IPS DF 6.9 (cell line): Measurements from ENCODE around the gene CAMK1D.

Source experiments
- DNase-seq: peaks from one replicate; pipeline ENCODE4 v3.0.0-alpha.2; 2013; ENCODE audit warnings: low read depth, low spot score
- H3K27ac ChIP-seq: one replicate; pipeline ENCODE4 v1.5.1; 2013; ENCODE audit warnings: low read length, control low read depth
- H3K27me3 ChIP-seq: 2 replicates; pipeline ENCODE4 v1.6.1; 2013; ENCODE audit warnings: mild to moderate bottlenecking, low read length; ENCODE audit not compliant: control insufficient read depth, insufficient read depth
- H3K36me3 ChIP-seq: 2 replicates; pipeline ENCODE4 v1.6.1; 2013; ENCODE audit warnings: low read length; ENCODE audit not compliant: control insufficient read depth, insufficient read depth
- H3K4me1 ChIP-seq: 2 replicates; pipeline ENCODE4 v1.6.1; 2013; ENCODE audit warnings: low read length; ENCODE audit not compliant: control insufficient read depth, insufficient read depth
- H3K4me3 ChIP-seq: 2 replicates; pipeline ENCODE4 v1.5.1; 2013; ENCODE audit warnings: mild to moderate bottlenecking, low read length
- H3K9me3 ChIP-seq: 2 replicates; pipeline ENCODE4 v1.6.1; 2013; ENCODE audit warnings: low read length, inconsistent platforms; ENCODE audit not compliant: control insufficient read depth, insufficient read depth
- WGBS: extraction: QIAGEN DNeasy Blood & Tissue Kit; methylation state at CpG from one replicate; pipeline ENCODE4 v1.1.7; 2013; ENCODE audit warnings: mixed read lengths, missing lambda C conversion rate; ENCODE audit not compliant: insufficient read length, insufficient coverage; 5-methylcytosine and 5-hydroxymethylcytosine counted together

The CAMK1D gene

DNA sequence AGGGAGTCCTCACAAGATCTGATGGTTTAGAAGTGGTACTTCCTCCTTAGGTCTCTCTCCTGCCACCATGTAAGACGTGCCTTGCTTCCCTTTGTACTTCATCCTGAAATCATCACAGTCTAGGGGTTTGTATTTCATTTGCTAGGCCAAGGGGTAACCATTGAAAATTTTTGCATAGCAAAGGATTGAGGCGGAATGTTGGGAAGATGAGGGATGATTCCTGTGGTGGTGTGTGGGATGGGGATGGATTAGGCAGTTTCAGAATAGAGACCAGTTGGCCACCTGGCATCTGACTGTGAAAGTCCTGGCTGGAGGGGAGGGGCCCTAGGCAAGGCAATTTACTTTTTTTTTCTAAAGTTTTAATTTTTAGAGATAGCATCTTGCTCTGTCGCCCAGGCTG lies 222.9 kb downstream of the CAMK1D start:
- Histone ChIP-seq H3K36me3 (no peaks in the 10 kb centered on the region), H3K4me3 (no peak overlapping the region)

GRCh38 chr10:12577610-12578009 lies 228.3 kb downstream of the CAMK1D start:
- no peaks in the 10 kb centered on the region; the same call in 1 of the 2 replicates for H3K9me3 ChIP-seq
- H3K36me3 ChIP-seq: no peaks in the 10 kb centered on the region
- DNase-seq: no peak
- H3K4me3 ChIP-seq: no peak overlapping the region
- no peaks in the 10 kb centered on the region for H3K27me3 ChIP-seq
- no peaks in the 10 kb centered on the region for H3K4me1 ChIP-seq
- no peak overlapping the region for H3K27ac ChIP-seq
- no CpG with 5 or more reads among the region's 7 CpGs for WGBS

More for the DNA sequence above, 222.9 kb downstream of the CAMK1D start:
- Histone ChIP-seq H3K27me3 (no peaks in the 10 kb centered on the region), H3K27ac (no peak overlapping the region), H3K9me3 (no peaks in the 10 kb centered on the region; the same call in 1 of the 2 replicates), H3K4me1 (no peaks in the 10 kb centered on the region)
- 100% methylated on average over 1 of the region's 3 CpGs for WGBS
- DNase-seq: no peak

GRCh38 chr10:12579954-12580858 lies 230.9 kb downstream of the CAMK1D start:
- no peaks in the 10 kb centered on the region; the same call in 1 of the 2 replicates for H3K9me3 ChIP-seq
- no peak for DNase-seq

GRCh38 chr10:12583891-12584595 lies 234.7 kb downstream of the CAMK1D start:
- Histone ChIP-seq H3K27me3 (no peaks in the 10 kb centered on the region), H3K27ac (no peak overlapping the region), H3K4me1 (no peaks in the 10 kb centered on the region), H3K4me3 (no peak overlapping the region), H3K9me3 (no peaks in the 10 kb centered on the region), H3K36me3 (no peaks in the 10 kb centered on the region)
- no peak for DNase-seq
- no CpG with 5 or more reads among the region's 5 CpGs for WGBS

More at GRCh38 chr10:12579954-12580858, 230.9 kb downstream of the CAMK1D start:
- no CpG with 5 or more reads among the region's 7 CpGs for WGBS
- H3K4me3 ChIP-seq: no peak overlapping the region
- no peak overlapping the region for H3K27ac ChIP-seq
- no peaks in the 10 kb centered on the region for H3K27me3 ChIP-seq
- H3K4me1 ChIP-seq: no peaks in the 10 kb centered on the region
- H3K36me3 ChIP-seq: no peaks in the 10 kb centered on the region

DNA sequence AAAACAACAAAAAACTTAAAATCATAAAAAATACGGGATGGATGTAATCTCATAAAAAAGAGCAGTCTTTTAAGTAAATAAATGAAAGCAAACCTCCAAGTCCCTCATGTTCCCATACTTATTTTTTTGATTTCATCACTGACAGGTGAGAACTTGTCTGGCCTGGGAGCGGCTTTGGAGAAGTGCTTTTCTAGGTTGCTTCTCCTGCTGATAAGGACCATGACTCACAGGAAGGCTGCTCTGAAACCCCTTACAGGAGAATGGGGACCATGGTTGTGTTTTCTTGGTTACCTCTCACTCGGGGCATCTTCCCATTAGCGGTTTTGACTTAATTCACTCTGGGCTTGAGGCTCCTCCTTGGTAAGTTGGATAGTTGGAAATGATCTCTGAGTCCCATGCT lies 237.4 kb downstream of the CAMK1D start:
- no CpG with 5 or more reads among the region's 4 CpGs for WGBS
- H3K27me3 ChIP-seq: no peaks in the 10 kb centered on the region

GRCh38 chr10:12587451-12587888 lies 238.1 kb downstream of the CAMK1D start:
- H3K27me3 ChIP-seq: no peaks in the 10 kb centered on the region

More for the DNA sequence above, 237.4 kb downstream of the CAMK1D start:
- H3K4me3 ChIP-seq: no peak overlapping the region
- DNase-seq: no peak
- H3K9me3 ChIP-seq: no peaks in the 10 kb centered on the region
- no peaks in the 10 kb centered on the region for H3K4me1 ChIP-seq
- H3K36me3 ChIP-seq: no peaks in the 10 kb centered on the region
- H3K27ac ChIP-seq: no peak overlapping the region

DNA sequence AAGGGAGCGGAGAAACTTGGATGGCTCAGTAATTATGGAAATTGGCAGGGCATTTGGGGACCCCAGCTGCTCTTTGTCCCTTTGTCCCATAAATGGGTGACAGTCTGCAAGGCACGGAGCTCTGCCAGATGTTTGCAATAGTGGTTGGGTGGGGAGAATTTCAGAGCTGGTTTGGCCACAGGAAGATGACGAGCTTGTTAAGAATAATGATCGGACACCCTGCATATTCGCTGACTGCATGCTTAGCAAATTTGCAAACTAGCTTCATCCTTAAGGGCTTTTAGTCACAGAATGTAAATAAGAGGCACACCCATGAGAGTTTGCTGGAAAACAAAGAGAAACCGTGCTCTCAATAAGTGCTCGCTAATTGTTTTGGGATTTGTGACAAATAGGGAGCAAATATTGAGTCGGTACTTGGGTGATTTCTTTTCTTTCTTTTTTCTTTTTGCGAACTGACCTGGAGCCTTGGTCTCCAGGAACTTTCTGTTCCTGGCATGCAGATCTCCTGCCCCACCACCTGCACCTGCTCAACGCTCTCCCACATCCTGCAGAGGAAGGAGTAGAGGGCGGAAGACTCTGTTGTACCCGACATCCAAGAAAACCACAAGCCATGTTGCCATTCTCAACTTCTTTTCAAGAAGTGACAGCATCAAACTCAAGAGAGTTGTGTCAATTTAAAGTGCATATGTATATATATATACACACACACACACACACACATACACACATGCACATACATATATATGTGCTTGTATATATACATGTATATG lies 238.9 kb downstream of the CAMK1D start:
- 100% methylated on average over 1 of the region's 12 CpGs for WGBS
- Histone ChIP-seq H3K27me3 (no peaks in the 10 kb centered on the region), H3K27ac (no peak overlapping the region), H3K9me3 (no peaks in the 10 kb centered on the region), H3K4me1 (no peaks in the 10 kb centered on the region), H3K36me3 (no peaks in the 10 kb centered on the region), H3K4me3 (no peak overlapping the region)
- DNase-seq: no peak

More at GRCh38 chr10:12587451-12587888, 238.1 kb downstream of the CAMK1D start:
- WGBS: no CpG with 5 or more reads among the region's 4 CpGs
- no peaks in the 10 kb centered on the region for H3K9me3 ChIP-seq
- H3K4me1 ChIP-seq: no peaks in the 10 kb centered on the region
- H3K36me3 ChIP-seq: no peaks in the 10 kb centered on the region
- no peak overlapping the region for H3K4me3 ChIP-seq
- no peak overlapping the region for H3K27ac ChIP-seq
- DNase-seq: no peak

GRCh38 chr10:12589291-12589690 lies 239.9 kb downstream of the CAMK1D start:
- Histone ChIP-seq H3K27me3 (no peaks in the 10 kb centered on the region), H3K4me1 (no peaks in the 10 kb centered on the region), H3K9me3 (no peaks in the 10 kb centered on the region), H3K4me3 (no peak overlapping the region), H3K36me3 (no peaks in the 10 kb centered on the region), H3K27ac (no peak overlapping the region)
- WGBS: no CpG with 5 or more reads among the region's 8 CpGs
- DNase-seq: no peak

GRCh38 chr10:12589791-12590190 lies 240.4 kb downstream of the CAMK1D start:
- DNase-seq: no peak
- Histone ChIP-seq H3K36me3 (no peaks in the 10 kb centered on the region), H3K27ac (no peak overlapping the region), H3K27me3 (no peaks in the 10 kb centered on the region), H3K4me1 (no peaks in the 10 kb centered on the region), H3K9me3 (no peaks in the 10 kb centered on the region), H3K4me3 (no peak overlapping the region)
- WGBS: no CpG with 5 or more reads among the region's 4 CpGs
